Neural progenitor cell (in vitro differentiated cells): ENCODE measurements around the gene SUSD1. TPM values are rescaled to one million over a fixed set of nuclear protein-coding genes. Genes with fewer than 3 reads are reported as not detected.

Experiments
- DNase-seq: peaks from one replicate; pipeline ENCODE4 v3.0.0-alpha.2; 2016; ENCODE audit warnings: low spot score
- H2AFZ ChIP-seq: fragments of 200-600 bp; sonication (generic); replicated peaks from 2 replicates; pipeline ENCODE4 v1.6.1; 2016; ENCODE audit warnings: antibody characterized with exemption
- H3F3A ChIP-seq: fragments of 200-600 bp; sonication (generic); 2 replicates; pipeline ENCODE4 v1.6.1; 2016; ENCODE audit warnings: antibody characterized with exemption, low read depth
- H3K27ac ChIP-seq: fragments of 200-600 bp; sonication (generic); 2 replicates; pipeline ENCODE4 v1.5.1; 2016; ENCODE audit warnings: mild to moderate bottlenecking
- H3K27me3 ChIP-seq: fragments of 200-600 bp; sonication (generic); 2 replicates; pipeline ENCODE4 v1.6.1; 2016; ENCODE audit warnings: mild to moderate bottlenecking, moderate library complexity
- H3K36me3 ChIP-seq: fragments of 200-600 bp; sonication (generic); 2 replicates; pipeline ENCODE4 v1.5.1; 2016
- H3K4me1 ChIP-seq: fragments of 200-600 bp; sonication (generic); 2 replicates; pipeline ENCODE4 v1.6.1; 2016; ENCODE audit warnings: mixed run types
- H3K4me2 ChIP-seq: fragments of 200-600 bp; sonication (generic); 2 replicates; pipeline ENCODE4 v1.6.1; 2016
- H3K4me3 ChIP-seq: fragments of 200-600 bp; sonication (generic); 2 replicates; pipeline ENCODE4 v1.5.1; 2016
- H3K79me2 ChIP-seq: fragments of 200-600 bp; sonication (generic); 2 replicates; pipeline ENCODE4 v1.6.1; 2016; ENCODE audit warnings: low read depth
- H3K9ac ChIP-seq: fragments of 200-600 bp; sonication (generic); 2 replicates; pipeline ENCODE4 v1.6.1; 2016
- H3K9me3 ChIP-seq: fragments of 200-600 bp; sonication (generic); 2 replicates; pipeline ENCODE4 v1.5.1; 2016; ENCODE audit warnings: low read depth
- H4K20me1 ChIP-seq: fragments of 200-600 bp; sonication (generic); 2 replicates; pipeline ENCODE4 v1.6.1; 2016; ENCODE audit warnings: low read depth
- H3K27ac Mint-ChIP-seq: 3 replicates; pipeline ENCODE4 v1.8.0; 2021; ENCODE audit warnings: mixed read lengths
- H3K27me3 Mint-ChIP-seq: 2 replicates; pipeline ENCODE4 v1.8.0; 2022; ENCODE audit warnings: low read depth, mild to moderate bottlenecking, inconsistent platforms, moderate library complexity, mixed read lengths; ENCODE audit not compliant: insufficient read depth
- H3K36me3 Mint-ChIP-seq: 3 replicates; pipeline ENCODE4 v1.8.0; 2021; ENCODE audit warnings: mixed read lengths
- H3K4me1 Mint-ChIP-seq: 3 replicates; pipeline ENCODE4 v1.8.0; 2021; ENCODE audit warnings: mixed read lengths
- H3K4me3 Mint-ChIP-seq: 3 replicates; pipeline ENCODE4 v1.8.0; 2021; ENCODE audit warnings: mild to moderate bottlenecking, moderate library complexity, mixed read lengths
- H3K9me3 Mint-ChIP-seq: 3 replicates; pipeline ENCODE4 v1.8.0; 2020; ENCODE audit warnings: mixed read lengths
- EZH2 ChIP-seq: fragments of 200-600 bp; sonication (generic); IDR thresholded peaks from 2 replicates; pipeline ENCODE4 v1.6.1; 2017; ENCODE audit warnings: antibody characterized with exemption, mild to moderate bottlenecking, moderate library complexity
- EZH2phosphoT487 ChIP-seq: fragments of 200-600 bp; sonication (generic); IDR thresholded peaks from 2 replicates; pipeline ENCODE4 v1.6.1; 2017; ENCODE audit warnings: antibody characterized with exemption
- total RNA-seq: library from RNA; depleted of rRNA; stranded (reverse); fragments of >200 nt; gene quantifications from 2 replicates; pipeline ENCODE4 v1.2.3, GENCODE V29; 2015; ENCODE audit warnings: low replicate concordance
- TF ChIP-seq, protein P1 (sequence below): fragments of 200-600 bp; sonication (generic); IDR thresholded peaks from 2 replicates; pipeline ENCODE4 v1.5.1; 2017; ENCODE audit warnings: antibody characterized with exemption, mild to moderate bottlenecking

Gene SUSD1
- total RNA-seq, 1 donor from 2014 or later = 12.0 TPM

GRCh38 chr9:112176524-112176923, 1.4 kb upstream of the SUSD1 start:
- Histone ChIP-seq H3F3A (peaks cover 4% of the 10 kb centered on the region), H3K4me2 (no peak overlapping the region), H3K9me3 (no peaks in the 10 kb centered on the region), H3K4me1 (peaks cover 5% of the 10 kb centered on the region), H3K4me3 (no peak overlapping the region), H3K79me2 (no peaks in the 10 kb centered on the region), H3K27ac (no peak overlapping the region), H3K36me3 (no peaks in the 10 kb centered on the region), H3K9ac (no peak overlapping the region), H2AFZ (no peak overlapping the region), H3K27me3 (peaks cover 49% of the 10 kb centered on the region), H4K20me1 (no peaks in the 10 kb centered on the region)
- Mint-ChIP-seq H3K4me3 (peak overlapping the region; percentile 70), H3K27me3 (peaks cover 36% of the 10 kb centered on the region), H3K4me1 (peaks cover 17% of the 10 kb centered on the region), H3K36me3 (no peaks in the 10 kb centered on the region), H3K27ac (no peak overlapping the region), H3K9me3 (no peaks in the 10 kb centered on the region)
- TF ChIP-seq, protein P1, sequence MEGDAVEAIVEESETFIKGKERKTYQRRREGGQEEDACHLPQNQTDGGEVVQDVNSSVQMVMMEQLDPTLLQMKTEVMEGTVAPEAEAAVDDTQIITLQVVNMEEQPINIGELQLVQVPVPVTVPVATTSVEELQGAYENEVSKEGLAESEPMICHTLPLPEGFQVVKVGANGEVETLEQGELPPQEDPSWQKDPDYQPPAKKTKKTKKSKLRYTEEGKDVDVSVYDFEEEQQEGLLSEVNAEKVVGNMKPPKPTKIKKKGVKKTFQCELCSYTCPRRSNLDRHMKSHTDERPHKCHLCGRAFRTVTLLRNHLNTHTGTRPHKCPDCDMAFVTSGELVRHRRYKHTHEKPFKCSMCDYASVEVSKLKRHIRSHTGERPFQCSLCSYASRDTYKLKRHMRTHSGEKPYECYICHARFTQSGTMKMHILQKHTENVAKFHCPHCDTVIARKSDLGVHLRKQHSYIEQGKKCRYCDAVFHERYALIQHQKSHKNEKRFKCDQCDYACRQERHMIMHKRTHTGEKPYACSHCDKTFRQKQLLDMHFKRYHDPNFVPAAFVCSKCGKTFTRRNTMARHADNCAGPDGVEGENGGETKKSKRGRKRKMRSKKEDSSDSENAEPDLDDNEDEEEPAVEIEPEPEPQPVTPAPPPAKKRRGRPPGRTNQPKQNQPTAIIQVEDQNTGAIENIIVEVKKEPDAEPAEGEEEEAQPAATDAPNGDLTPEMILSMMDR = no peak
- TF ChIP-seq EZH2phosphoT487 (no peak), EZH2 (no peak)
- DNase-seq = no peak

GRCh38 chr9:112175796-112176315, 759 bp upstream of the SUSD1 start:
- Histone ChIP-seq H3K9ac (no peak overlapping the region), H3K9me3 (no peaks in the 10 kb centered on the region), H3K4me3 (peak overlapping the region; percentile 87), H3K4me2 (peak overlapping the region; percentile 92), H3K36me3 (no peaks in the 10 kb centered on the region), H3K4me1 (peaks cover 5% of the 10 kb centered on the region), H2AFZ (peak overlapping the region; percentile 98), H3K27ac (no peak overlapping the region), H3K79me2 (no peaks in the 10 kb centered on the region), H3K27me3 (peaks cover 49% of the 10 kb centered on the region), H4K20me1 (no peaks in the 10 kb centered on the region), H3F3A (peaks cover 4% of the 10 kb centered on the region)
- Mint-ChIP-seq H3K27ac (no peak overlapping the region), H3K4me3 (peak overlapping the region; percentile 83), H3K9me3 (no peaks in the 10 kb centered on the region), H3K4me1 (peaks cover 17% of the 10 kb centered on the region), H3K36me3 (no peaks in the 10 kb centered on the region), H3K27me3 (peaks cover 36% of the 10 kb centered on the region)
- TF ChIP-seq, protein P1 = no peak
- no peak for TF ChIP-seq EZH2phosphoT487
- TF ChIP-seq EZH2 = no peak
- DNase-seq = peak; percentile 32

DNA sequence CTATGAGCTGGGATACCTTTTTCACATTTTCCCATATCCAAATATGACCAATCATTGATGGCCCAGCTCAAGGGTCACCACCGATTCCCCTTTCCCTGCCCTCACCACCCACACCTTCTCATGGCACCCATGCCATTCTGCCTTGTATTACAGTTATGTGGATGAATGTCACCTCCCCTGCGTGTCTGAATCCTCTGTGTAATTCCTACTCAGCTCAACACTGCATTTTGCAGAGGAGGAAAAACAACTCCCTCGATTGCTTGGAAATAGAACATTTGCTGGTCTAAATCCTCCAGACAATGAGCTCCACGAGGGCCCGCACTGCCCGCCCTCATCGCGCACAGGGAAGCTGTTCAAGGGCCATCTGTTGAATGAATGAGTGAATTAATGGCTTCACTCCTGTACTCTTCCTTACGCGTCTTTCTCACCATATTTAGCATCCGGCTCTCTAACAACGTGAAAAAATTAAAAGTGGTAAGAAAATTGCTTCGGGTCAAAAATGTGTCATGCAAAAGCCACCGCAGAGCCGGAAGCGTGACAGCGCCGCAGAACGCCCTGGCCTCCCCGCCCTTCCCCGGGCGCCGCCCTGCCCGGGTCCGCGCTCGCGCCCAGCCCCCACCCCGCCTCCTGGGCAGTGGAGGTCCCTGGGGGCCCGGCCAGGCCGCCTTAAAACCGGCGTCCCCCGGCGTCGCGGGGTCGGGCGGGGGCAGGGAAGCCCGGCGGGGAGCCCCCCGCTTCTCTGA, 704 bp downstream of the SUSD1 start:
- peaks cover 5% of the 10 kb centered on the region for H3K4me1 ChIP-seq
- H3K9me3 ChIP-seq = no peaks in the 10 kb centered on the region
- Mint-ChIP-seq H3K9me3 (no peaks in the 10 kb centered on the region), H3K27ac (no peak overlapping the region), H3K36me3 (no peaks in the 10 kb centered on the region), H3K27me3 (peaks cover 29% of the 10 kb centered on the region), H3K4me1 (peaks cover 17% of the 10 kb centered on the region), H3K4me3 (peak overlapping the region; percentile 89)
- H2AFZ ChIP-seq = peak overlapping the region; percentile 98
- H3K27me3 ChIP-seq = peaks cover 49% of the 10 kb centered on the region
- no peaks in the 10 kb centered on the region for H3K79me2 ChIP-seq
- no peak overlapping the region for H3K27ac ChIP-seq
- H3K9ac ChIP-seq = no peak overlapping the region
- TF ChIP-seq EZH2phosphoT487 (no peak), EZH2 (no peak)
- TF ChIP-seq, protein P1 = no peak
- H4K20me1 ChIP-seq = no peaks in the 10 kb centered on the region
- peak; percentile 50 for DNase-seq
- H3K4me3 ChIP-seq = peak overlapping the region; percentile 87
- H3K36me3 ChIP-seq = no peaks in the 10 kb centered on the region
- peak overlapping the region; percentile 92 for H3K4me2 ChIP-seq
- H3F3A ChIP-seq = peaks cover 4% of the 10 kb centered on the region
